Mucosa of descending colon (tissue), 3 donors: ENCODE results near the gene CLCF1. TPM values are rescaled to one million over a fixed set of nuclear protein-coding genes. Genes with fewer than 3 reads are reported as not detected.

Experiments
- ATAC-seq: fragments of 200-7000 bp; cut with Tn5 transposase; one replicate; pipeline ENCODE4 v1.9.1; 2020; ENCODE audit warnings: mild to moderate bottlenecking, moderate library complexity
- DNase-seq, 3 donors: peaks; one replicate each; pipeline ENCODE4 v3.0.0-alpha.2; 2020
- H3K36me3 ChIP-seq: fragments of 200-600 bp; one replicate; pipeline ENCODE4 v1.8.0; 2021; ENCODE audit warnings: low read depth, mild to moderate bottlenecking
- H3K4me1 ChIP-seq: fragments of 200-600 bp; one replicate; pipeline ENCODE4 v1.8.0; 2021; ENCODE audit warnings: low read depth, mild to moderate bottlenecking
- H3K4me3 ChIP-seq: fragments of 200-600 bp; one replicate; pipeline ENCODE4 v1.8.0; 2021; ENCODE audit warnings: mild to moderate bottlenecking
- H3K9me3 ChIP-seq: fragments of 200-600 bp; one replicate; pipeline ENCODE4 v1.8.0; 2021; ENCODE audit warnings: mild to moderate bottlenecking
- CTCF ChIP-seq: fragments of 200-600 bp; IDR thresholded peaks from one replicate; pipeline ENCODE4 v1.8.0; 2022; ENCODE audit warnings: antibody characterized with exemption, mild to moderate bottlenecking
- intact Hi-C, 2 donors: fragments of 100-400 bp; cut with DNase I in 1 of 2; cut with micrococcal nuclease in 1 of 2; formaldehyde crosslinking; loops; one replicate each; pipeline versions ENCODE4 v1.11.0 to v1.11.1; 2022; cut with DNase I, micrococcal nuclease
- total RNA-seq, 3 donors: library from RNA; stranded (reverse); fragmentation: NEBNext Ultra II Directional in 2 of 3; extraction: Animal tissue kit (Norgen Biotek cat#: 25700) in 2 of 3; gene quantifications; one replicate each; pipeline versions ENCODE4 v1.2.1 to v1.2.4, GENCODE V29; 2021 to 2023
- donor health status: DM: no; HTN: no; CAD: no; lungs with moderate emphysema.
- donor health status: DM: no; HTN: no; CAD: no.
- donor health status: DM: no; HTN: yes; CAD: no.

CLCF1 gene
- total RNA-seq, 3 donors from 2014 or later, result 2.2 to 3.0 (median 2.7) TPM

DNA sequence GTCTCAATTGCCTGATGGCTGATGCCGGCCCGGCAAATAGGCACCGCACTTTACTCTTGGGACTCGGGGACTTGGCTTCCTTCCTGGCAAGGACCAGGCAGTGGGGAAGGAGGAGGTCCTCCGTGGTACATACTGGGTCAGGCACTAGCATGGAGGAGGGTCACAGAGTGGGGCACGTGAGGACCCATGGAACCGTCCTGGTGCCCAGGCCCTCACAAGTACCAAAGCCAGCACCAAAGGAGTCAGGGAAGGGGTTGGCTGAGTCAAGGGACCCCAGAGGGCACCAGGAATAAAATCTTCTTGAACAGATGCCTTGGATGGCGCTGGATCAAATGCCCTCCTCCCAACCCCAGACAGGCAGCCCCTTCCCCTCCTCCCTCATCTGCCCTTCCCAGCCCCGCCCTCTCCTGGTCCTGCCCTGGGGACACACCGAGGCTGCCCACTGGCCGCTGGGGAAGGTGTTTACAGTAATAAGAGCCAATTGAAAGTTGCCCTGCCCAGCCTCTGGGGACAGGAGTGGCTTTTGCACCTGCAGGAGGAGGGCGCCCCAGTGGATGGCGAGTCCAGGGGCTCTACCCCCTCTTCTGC is 36.5 kb upstream of the CLCF1 start:
- ATAC-seq (peak; percentile 67), DNase-seq (peak; percentile 67 to 85 (median 73))
- Histone ChIP-seq H3K4me3 (no peak overlapping the region), H3K4me1 (peaks cover 4% of the 10 kb centered on the region), H3K9me3 (no peaks in the 10 kb centered on the region), H3K36me3 (no peaks in the 10 kb centered on the region)
- intact Hi-C loops, result no loop called here
- no peak for TF ChIP-seq CTCF

DNA sequence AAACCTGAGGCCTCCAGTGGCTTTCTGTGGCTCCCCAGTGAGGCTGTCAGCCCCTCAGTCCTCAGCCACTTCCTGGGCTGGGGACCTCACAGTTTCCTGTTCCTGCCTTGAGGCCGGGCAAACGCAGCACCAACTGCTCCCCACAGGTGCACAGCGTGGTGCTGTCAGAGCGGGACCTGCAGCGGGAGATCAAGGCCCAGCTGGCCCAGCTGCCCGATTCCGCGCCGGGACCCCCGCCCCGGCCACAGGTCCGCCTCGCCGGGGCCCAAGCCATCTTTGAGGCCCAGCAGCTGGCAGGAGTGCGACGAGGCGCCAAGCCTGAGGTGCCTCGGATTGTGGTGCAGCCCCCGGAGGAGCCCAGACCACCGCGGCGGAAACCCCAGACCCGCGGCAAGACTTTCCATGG is 35.9 kb upstream of the CLCF1 start:
- intact Hi-C loops, result no loop called here

GRCh38 chr11:67408437-67409200 is 35.2 kb upstream of the CLCF1 start:
- H3K36me3 ChIP-seq, result no peaks in the 10 kb centered on the region
- H3K4me3 ChIP-seq, result no peak overlapping the region
- ATAC-seq, result no peak
- DNase-seq, result peak in 2 of 3 donors; percentile 34 to 67
- no peak for TF ChIP-seq CTCF
- peaks cover 4% of the 10 kb centered on the region for H3K4me1 ChIP-seq
- intact Hi-C loops, result no loop called here
- no peaks in the 10 kb centered on the region for H3K9me3 ChIP-seq

More for the DNA sequence above, 35.9 kb upstream of the CLCF1 start:
- ATAC-seq (peak; percentile 62), DNase-seq (peak; percentile 56 to 86 (median 70))
- H3K4me1 ChIP-seq, result peaks cover 4% of the 10 kb centered on the region
- no peak for TF ChIP-seq CTCF
- no peaks in the 10 kb centered on the region for H3K9me3 ChIP-seq
- H3K4me3 ChIP-seq, result no peak overlapping the region
- no peaks in the 10 kb centered on the region for H3K36me3 ChIP-seq

DNA sequence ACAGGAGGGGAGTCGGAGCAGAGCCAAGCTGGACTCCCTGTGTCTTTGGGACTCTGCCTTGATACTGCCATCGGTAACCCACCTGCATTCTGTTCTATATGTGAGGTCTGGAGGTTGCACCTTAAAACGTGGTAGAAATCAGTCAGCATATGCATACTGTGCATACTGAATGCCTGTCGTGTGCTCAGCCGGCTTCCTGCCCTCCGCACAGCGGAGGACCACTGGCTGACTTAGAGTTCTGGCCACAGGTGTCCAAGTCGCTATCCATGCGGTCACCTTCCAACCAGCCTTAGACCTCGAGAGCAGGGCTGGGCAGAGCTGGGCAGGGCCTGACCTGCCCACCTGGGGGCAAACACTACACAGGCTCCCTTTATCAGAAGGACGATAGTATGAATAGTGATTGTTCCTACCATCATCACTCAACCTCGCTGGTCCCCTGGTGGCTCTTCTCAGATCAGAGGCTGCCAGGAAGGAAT is 34.3 kb upstream of the CLCF1 start:
- Histone ChIP-seq H3K4me3 (no peak overlapping the region), H3K4me1 (peaks cover 5% of the 10 kb centered on the region), H3K9me3 (no peaks in the 10 kb centered on the region), H3K36me3 (no peaks in the 10 kb centered on the region)
- no peak for TF ChIP-seq CTCF
- intact Hi-C loops, result no loop called here
- DNase-seq (no peak), ATAC-seq (no peak)

DNA sequence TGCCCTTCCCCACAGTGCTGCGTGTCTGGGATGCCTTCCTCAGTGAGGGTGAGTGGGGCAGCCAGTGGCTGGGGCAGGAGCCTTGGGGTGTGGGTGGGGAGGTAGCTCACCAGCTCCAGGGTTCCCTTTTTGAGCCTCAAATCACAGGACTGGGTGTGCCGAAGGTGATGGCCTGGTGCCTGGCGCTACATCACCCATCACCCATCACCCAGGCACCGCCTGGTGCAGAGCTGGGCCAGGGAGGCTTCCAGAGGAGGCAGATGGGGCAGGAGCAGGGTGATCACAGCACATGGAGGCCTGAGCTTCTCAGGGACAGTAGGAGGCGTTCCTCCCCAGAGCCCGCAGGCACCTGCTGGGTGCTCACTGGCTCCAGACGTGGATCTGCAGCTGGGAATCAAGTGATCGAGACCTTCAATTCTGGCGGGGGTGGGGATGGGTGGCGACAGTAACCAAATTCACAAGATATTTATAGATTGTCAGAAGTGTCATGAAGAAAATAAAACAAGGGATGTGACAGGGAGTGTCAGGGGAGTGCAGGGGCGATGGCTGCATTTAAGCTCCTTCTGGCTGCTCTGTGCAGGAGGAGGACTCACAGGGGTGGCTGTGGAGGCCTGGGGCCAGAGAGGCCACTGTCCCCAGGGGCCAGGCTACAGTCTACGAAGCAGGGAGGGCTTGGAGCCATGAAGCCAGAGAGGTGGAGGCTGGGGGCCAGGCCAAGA is 33.7 kb upstream of the CLCF1 start:
- no peak for TF ChIP-seq CTCF
- H3K36me3 ChIP-seq, result no peaks in the 10 kb centered on the region
- H3K4me3 ChIP-seq, result no peak overlapping the region
- DNase-seq (peak in 1 of 3 donors; percentile 33), ATAC-seq (peak; percentile 3)
- peaks cover 10% of the 10 kb centered on the region for H3K4me1 ChIP-seq
- no peaks in the 10 kb centered on the region for H3K9me3 ChIP-seq
- intact Hi-C loops, result no loop called here
